Measurements from ENCODE around the gene SMIM31. TPM values are rescaled to one million over a fixed set of nuclear protein-coding genes. Genes with fewer than 3 reads are reported as not detected.

SMIM31 gene
- under 1 TPM in 1 of 10 donors, not detected in 9; 0.04 TPM for polyA plus RNA-seq (ENCODE audit: insufficient read length in 10 of 10)
- long read RNA-seq, donor 1: 0 reads
- long read RNA-seq, donor 2: 0 reads
- long read RNA-seq, donor 3: 0 reads
- long read RNA-seq, donor 4: 0 reads
- long read RNA-seq, donor 5: 0 reads
- long read RNA-seq, donor 6: 0 reads
- long read RNA-seq, donor 7: 0 reads
- long read RNA-seq, donor 8: 0 reads
- long read RNA-seq, donor 9: 0 reads

DNA sequence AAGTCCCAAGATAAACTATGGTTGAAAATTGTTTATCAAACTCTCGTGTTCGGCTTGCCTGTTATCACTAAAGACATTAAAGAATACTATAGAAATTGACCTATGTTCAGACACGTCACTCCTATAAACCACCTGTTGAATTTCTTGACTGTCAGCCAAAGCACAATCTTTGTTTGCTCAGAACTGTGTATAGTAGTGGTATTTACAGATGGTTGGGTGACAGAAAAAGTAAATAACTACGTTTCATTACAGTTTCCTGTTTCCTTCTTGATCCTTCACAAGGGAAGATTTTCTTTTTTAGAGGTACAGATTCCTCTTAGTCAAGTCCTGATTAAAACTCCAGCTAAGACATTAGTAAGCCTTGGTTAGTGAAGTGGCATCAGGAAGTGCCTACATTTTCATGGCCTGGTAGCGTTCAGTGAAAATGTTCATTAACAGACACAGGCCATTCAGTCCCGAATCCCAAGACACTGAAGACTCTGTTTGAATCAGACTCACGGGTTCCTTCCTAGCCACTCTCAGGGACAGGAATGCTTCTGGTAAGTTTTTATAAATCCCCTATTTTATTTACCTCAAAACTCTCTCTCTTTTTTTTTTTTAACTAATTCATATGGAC is at the start of gene SMIM31:
TSS of gene SMIM31 (plus strand) at position 259 of the 616 bp plus-strand sequence. CDS start 16,313 bp downstream, outside the sequence.
- DNase-seq: no peak

DNA sequence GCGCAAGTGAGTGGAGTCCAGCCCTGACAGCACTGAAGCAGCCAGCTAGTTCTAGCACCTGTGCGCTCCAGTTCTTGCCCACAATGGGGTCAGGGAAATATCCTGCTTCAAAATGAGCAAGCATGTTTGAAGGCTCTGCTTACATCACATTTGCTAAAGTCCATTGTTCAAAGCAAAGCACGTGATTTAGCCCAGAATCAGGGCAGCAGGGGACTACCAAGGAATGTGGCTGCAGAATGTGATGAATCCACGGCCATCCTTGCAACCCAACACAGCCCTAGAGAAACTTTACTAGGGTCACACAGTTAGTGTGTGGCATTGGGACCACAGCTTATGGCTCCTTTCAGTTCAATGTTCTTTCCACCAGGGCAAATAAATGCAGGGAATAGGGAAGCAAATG is 47.3 kb upstream of the SMIM31 start:
- DNase-seq: no peak

DNA sequence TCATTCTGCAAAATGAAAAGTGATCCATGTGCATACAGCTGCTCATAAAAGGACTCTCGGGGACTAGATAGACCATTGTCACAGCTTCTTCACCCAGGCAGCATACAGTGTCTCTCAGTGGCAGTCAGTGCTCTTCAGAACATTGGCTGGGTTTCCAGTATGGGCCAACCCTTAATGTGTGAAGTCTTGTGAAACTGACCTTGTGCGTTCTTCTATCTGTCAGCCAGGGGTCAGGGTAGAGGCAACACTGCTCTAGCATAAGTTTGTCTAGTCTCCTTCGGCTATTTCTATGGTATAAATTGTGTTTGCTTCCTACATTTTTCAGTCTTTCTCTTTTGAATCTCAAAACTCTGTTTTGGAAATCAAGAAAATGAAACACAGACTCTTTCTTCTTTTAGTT is 37.0 kb upstream of the SMIM31 start:
- DNase-seq: no peak

- DNase-seq: no peak
These were observed 35.1 kb upstream of the SMIM31 start for GRCh38 chr4:164718827-164719226.

DNA sequence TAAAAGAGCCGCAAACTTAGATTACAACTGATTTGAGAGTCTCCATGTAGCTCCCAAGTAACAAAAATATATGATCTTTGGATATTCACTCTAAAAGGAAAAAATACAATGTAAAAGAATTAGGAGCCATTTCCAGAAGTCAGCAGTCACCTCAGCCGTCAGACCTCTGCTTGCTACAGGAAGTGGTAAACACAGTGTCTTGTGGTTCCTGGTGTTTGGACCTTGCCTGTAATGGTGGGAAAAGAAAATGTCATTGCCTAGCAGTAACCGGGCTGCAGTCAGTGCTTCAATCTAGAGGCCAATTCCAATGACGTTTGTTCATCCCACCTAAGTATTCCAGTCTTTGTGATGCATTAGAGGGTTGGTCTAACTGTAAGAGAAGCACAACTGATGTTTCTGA is 28.9 kb upstream of the SMIM31 start:
- DNase-seq: no peak

DNA sequence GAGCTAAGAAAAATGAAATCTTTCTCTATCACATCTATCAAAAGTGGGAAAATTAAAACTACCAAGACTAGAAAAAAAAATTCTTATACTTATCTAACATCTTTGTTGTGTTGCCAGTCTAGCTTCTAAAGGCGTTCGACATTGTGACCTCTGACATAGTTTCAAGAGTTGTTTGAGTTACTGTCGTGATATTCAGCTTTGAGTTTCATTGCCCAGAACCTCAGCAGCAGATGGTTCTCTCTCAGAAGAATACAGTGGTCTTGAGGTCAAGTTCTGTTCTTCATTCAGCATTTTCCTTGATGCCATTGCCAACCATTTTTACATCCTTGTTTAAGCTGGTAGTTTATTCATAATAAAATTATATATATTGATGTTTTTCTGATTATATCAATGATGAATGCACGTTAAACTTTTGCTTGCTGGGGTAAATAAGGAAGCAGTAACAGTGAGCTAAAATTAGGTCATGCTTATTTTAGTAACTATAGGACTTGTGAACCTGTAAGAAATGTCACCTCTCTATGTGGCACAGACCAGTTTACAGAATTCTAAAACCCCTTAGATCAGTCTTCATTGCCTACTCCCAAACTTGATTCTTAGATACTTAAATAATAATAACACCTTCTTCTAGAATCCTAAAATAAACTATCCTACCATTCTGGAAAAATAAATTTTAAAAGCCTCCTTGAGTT is 23.1 kb upstream of the SMIM31 start:
- DNase-seq: no peak

DNA sequence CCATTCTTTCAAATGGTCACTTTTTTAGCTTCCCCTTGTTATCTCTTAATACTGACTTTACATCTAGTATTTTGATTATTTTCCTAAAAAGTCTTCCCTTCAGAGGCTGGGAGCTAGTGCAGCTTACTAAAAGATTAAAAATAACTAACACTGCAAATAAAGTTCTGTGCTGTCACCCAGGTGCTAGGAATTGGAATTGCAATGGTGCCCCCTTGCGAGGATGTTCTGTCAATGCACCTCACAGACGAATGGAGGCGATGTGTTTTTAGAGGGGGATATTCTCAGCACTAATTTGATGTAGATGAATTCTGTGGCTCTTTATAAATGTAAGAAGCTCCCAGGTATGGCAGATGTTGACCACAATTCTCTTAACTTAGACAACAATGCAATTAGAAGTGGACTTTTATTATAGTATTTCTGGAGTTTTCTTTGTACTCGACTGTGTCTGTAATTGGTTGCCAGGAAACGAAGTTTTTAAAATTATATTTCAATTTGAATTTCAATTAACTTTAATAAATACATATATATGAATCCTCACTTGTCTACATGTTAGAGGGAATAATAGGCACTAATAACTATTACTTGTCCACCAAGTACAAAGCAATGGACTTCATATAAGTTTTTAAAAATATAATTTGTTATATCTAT is 22.0 kb upstream of the SMIM31 start:
- DNase-seq: peak; percentile 33 to 55 (median 51)

DNA sequence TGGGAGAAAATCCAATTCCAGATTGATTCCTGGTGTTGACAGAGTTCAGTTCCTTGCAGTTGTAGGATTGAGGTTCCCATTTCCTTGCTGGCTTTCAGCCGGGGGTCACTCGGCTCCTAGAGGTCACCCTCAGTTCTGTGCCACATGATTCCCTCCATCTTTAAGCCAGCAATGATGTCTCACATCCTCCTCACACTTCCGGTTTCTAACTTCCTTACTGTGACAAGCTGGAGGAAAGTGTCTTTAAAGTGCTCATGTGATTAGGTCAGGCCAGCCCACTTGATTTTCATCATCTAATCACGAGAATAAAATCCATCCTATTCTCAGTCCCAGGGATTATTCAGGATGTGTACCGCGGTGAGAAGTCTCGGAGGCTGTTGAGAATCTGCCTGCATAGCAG is 19.4 kb upstream of the SMIM31 start:
- DNase-seq: no peak

GRCh38 chr4:164748375-164748774 is 5.6 kb upstream of the SMIM31 start:
- DNase-seq: peak; percentile 7 to 35 (median 12)

- DNase-seq: no peak
These were observed 1.5 kb downstream of the SMIM31 start for GRCh38 chr4:164755432-164755831.

GRCh38 chr4:164756686-164757085 is 2.8 kb downstream of the SMIM31 start:
- DNase-seq: no peak

DNA sequence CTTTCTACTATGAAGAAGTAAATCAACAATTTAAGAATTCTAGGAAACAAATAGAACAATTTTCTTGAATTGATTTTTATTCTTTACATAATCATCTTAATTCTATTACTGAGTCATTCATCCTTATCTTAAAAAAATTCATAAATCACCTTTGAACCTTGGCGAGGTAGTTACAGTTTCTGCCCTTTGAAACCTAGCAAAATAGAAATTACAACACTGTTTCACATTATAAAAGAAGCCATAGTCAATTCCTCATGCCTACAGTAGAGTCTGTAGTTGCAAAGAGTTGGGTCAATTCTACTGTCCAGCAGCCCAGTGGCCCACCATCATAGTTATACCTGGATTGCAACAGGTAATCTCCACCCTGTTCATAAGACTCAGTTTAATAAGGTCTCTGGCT is 7.3 kb downstream of the SMIM31 start:
- no peak for DNase-seq

DNA sequence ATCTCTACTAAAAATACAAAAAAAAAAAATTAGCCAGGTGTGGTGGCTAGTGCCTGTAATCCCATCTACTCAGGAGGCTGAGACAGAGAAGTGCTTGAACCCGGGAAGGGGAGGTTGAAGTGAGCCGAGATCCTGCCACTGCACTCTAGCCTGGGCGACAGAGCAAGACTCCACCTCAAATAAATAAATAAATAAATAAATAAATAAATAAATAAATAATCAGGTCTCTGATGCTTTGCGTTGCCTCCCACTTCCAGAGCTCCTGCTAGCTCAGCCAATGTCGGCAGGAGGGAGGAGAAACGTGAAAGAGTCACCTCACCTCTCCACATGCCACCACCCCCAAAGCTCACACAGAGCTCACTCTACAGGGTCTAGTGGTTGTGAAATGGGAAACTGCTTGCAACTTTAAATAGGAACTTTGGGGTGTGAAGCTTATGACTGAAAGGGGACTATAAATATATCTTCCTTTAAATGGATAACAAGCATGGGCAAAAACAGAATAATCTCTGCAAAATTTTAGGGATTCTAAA is 7.9 kb downstream of the SMIM31 start:
- no peak for DNase-seq

DNA sequence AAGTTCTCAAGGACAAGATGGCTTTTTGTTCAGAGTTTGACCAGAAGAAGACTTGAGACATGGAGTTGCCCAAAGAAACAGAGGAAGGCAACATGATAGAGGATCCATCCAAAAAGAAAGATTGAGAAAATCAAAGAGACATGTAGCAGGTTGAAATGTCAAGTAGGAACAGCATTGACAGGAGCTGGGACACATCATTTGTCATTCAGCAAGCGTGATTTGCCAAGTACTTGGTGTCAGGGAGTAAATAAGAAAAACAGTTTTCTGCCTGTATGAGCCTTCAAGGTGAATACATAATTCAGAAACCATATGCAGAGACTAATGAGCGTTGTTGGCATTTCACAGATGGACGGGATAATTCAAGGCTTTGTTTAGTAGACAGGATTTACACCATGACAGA is 11.2 kb downstream of the SMIM31 start:
- DNase-seq: no peak

DNA sequence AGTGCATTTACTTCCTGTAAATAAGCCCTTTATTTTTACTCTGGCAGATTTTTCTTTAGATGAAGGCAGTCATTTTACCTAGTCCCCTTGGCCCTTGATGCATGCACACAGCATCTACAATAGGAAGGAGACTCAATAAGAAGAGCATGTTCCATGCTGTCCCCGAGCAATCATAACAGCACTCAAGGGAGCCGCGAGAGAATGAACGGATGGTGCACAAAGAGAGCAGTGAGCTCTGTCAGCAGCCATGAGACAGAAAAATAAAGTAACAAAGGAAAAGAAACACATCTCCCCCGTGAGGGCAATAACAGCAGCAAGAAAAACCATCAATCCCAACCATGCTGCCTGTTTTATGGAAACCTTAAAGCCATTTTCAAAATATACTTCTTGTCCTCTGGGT is 11.9 kb downstream of the SMIM31 start:
- peak in 1 of 3 donors; percentile 20 for DNase-seq

DNA sequence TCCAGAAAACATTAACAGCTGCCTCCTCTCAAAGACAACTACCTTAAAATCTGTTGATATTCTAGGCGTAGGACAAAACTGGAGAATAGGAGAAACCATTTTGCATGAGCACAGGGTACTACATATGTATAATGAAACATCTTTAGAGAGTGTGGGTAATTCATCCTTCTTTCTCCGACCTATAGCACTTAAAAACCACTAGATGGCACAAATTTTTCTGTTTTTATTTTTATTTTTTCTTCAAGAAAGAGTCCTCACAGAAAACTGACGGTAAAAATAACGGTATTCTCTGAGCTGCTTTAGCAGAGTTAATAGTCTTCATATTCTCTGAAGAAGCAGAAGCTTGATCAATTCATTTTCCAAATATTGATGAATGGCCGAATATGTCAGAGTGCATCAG is 14.6 kb downstream of the SMIM31 start:
- DNase-seq: no peak

DNA sequence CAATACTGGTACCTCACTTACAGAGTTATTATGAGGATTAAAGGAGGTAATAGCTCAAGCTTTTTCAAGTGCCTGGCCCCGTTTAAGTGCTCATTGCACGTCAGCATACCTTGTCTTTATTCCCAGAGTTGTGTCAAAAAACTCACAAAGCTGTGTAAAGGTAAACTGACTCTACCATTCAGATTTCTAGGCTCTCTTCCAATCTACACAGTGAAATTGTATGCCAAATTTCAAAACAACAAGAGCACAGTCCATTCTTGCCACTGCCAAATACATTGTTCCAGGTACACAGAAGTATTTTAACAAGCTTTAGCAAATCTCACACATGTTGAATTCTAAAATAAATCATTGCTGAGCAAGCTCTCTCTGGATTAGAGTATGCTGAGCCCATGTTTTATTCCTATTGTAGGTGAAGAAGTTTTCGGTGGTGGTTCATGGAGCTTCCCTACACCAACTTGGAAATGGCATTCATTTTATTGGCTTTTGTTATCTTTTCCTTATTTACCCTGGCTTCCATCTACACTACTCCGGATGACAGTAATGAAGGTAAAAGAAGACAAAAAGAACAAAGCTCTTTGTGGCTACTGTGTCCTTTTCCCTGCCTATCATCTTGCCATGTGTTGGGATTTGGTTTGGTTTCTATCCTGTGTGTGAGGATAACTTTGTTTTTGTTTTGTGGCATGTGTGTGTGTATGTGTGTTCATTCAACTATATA is 16.2 kb downstream of the SMIM31 start:
- no peak for DNase-seq

- no peak for DNase-seq
These were observed 17.2 kb downstream of the SMIM31 start for GRCh38 chr4:164771088-164771487.

DNA sequence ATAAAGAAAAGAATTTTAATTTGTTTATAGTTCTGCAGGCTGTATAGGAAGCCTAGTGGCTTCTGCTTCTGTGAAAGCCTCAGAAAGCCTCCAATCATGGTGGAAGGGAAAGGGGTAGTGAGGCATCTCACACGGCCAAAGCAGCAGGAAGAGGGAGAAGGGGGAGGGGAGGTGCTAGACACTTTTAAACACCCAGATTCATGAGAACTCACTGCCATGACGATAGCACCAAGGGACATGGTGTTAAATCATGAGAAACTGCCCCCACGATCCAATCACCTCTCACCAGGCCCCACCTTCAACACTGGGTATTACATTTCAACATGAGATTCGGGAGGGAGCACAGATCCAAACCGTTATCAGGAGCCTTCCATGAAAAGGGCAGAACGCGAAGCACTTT is 18.1 kb downstream of the SMIM31 start:
- DNase-seq: no peak

- no peak for DNase-seq
These were observed 25.1 kb downstream of the SMIM31 start for GRCh38 chr4:164779080-164779479.

GRCh38 chr4:164779811-164780216 is 25.9 kb downstream of the SMIM31 start:
- peak; percentile 22 to 60 (median 40) for DNase-seq

DNA sequence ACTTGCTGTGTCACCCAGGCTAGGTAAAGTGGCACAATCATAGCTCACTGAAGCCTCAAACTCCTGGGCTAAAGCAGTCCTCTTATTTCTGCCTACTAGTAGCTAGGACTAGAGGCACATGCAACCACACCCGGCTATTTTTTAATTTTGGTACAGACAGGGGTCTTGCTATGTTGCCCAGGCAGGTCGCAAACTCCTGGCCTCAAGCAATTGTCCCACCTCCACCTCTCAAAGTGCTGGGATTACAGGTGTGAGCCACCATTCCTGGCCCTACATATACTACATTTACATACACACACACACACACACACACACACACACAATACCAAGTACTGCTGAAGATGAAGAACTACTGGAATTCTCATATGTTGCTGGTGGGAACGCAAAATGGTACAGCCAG is 26.9 kb downstream of the SMIM31 start:
- DNase-seq: no peak

Measured in muscle of back (tissue), 13 donors.